Smooth muscle cell (in vitro differentiated cells): ENCODE data around the gene SIAH3. TPM values are rescaled to one million over a fixed set of nuclear protein-coding genes. Genes with fewer than 3 reads are reported as not detected.

Source experiments
- DNase-seq: peaks from one replicate; lab custom pipeline; 2025; ENCODE audit not compliant: unreplicated experiment; lab: John Stamatoyannopoulos, UW
- H2AFZ ChIP-seq: fragments of 200-600 bp; sonication (generic); 2 replicates; pipeline ENCODE4 v1.6.0; 2016; ENCODE audit warnings: antibody characterized with exemption, low read depth, mild to moderate bottlenecking
- H3F3A ChIP-seq: fragments of 200-600 bp; sonication (generic); 2 replicates; pipeline ENCODE4 v1.6.0; 2017; ENCODE audit warnings: antibody characterized with exemption, low read depth
- H3K27ac ChIP-seq: fragments of 200-600 bp; sonication (generic); 2 replicates; pipeline ENCODE4 v1.5.1; 2016; ENCODE audit warnings: low read depth, mild to moderate bottlenecking
- H3K27me3 ChIP-seq: fragments of 200-600 bp; sonication (generic); 2 replicates; pipeline ENCODE4 v1.6.1; 2016; ENCODE audit warnings: low read depth, mild to moderate bottlenecking
- H3K36me3 ChIP-seq: fragments of 200-600 bp; sonication (generic); 2 replicates; pipeline ENCODE4 v1.5.1; 2016; ENCODE audit warnings: low read depth
- H3K4me1 ChIP-seq: fragments of 200-600 bp; sonication (generic); 2 replicates; pipeline ENCODE4 v1.5.1; 2016; ENCODE audit warnings: low read depth
- H3K4me2 ChIP-seq: fragments of 200-600 bp; sonication (generic); 2 replicates; pipeline ENCODE4 v1.6.0; 2016; ENCODE audit warnings: mild to moderate bottlenecking
- H3K4me3 ChIP-seq: fragments of 200-600 bp; sonication (generic); 2 replicates; pipeline ENCODE4 v1.5.1; 2016; ENCODE audit warnings: mild to moderate bottlenecking
- H3K79me2 ChIP-seq: fragments of 200-600 bp; sonication (generic); 2 replicates; pipeline ENCODE4 v1.6.0; 2016; ENCODE audit warnings: low read depth, mild to moderate bottlenecking
- H3K9ac ChIP-seq: fragments of 200-600 bp; sonication (generic); 2 replicates; pipeline ENCODE4 v1.6.0; 2016; ENCODE audit warnings: low read depth
- H3K9me3 ChIP-seq: fragments of 200-600 bp; sonication (generic); replicated peaks from 2 replicates; pipeline ENCODE4 v1.5.1; 2016; ENCODE audit warnings: low read depth
- H4K20me1 ChIP-seq: fragments of 200-600 bp; sonication (generic); 2 replicates; pipeline ENCODE4 v1.6.0; 2016; ENCODE audit warnings: low read depth
- WGBS: methylation state at CpG from one replicate; pipeline ENCODE4 v1.1.7; 2016; ENCODE audit warnings: low lambda C conversion rate; 5-methylcytosine and 5-hydroxymethylcytosine counted together
- polyA plus RNA-seq: library from polyadenylated mRNA; unstranded; fragments of >200 nt; fragmentation: Nextera tagmentation; extraction: Ambion mirVana; gene quantifications from 2 replicates; pipeline ENCODE4 v1.2.1, GENCODE V29; 2016
- total RNA-seq: library from RNA; depleted of rRNA; stranded (reverse); fragments of >200 nt; gene quantifications from 2 replicates; pipeline ENCODE4 v1.2.3, GENCODE V29; 2014
- TF ChIP-seq, protein P1 (sequence below): fragments of 200-600 bp; sonication (generic); IDR thresholded peaks from 2 replicates; pipeline ENCODE4 v1.5.1; 2017; ENCODE audit warnings: borderline replicate concordance, mild to moderate bottlenecking, antibody characterized with exemption; ENCODE audit not compliant: insufficient read depth, poor library complexity, severe bottlenecking

Gene SIAH3
- total and polyA plus RNA-seq, 2 experiments from 2014 or later: not detected

DNA sequence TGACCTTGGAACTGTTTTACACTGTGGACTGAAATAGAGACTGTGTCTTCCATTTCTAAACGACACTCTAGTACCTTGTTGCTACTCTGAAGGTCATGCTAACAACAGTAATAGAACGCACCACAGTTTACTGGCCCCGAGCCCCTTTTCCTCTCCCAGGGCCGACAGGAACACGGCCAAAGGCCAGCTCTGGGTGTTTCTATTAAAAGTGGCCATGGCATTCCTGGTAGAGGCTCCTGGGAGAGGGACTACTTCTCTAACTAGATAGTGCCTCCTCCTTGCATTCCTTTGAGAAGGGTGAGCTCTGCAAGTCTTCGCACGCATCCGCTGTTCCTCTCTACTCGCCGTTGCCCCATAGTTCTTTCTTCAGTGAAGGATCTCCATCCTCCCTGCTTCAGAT is 18.7 kb upstream of the SIAH3 start:
- Histone ChIP-seq H3K79me2 (no peaks in the 10 kb centered on the region), H3K9me3 (no peaks in the 10 kb centered on the region), H3K9ac (no peak overlapping the region), H3F3A (no peaks in the 10 kb centered on the region), H3K36me3 (no peaks in the 10 kb centered on the region), H4K20me1 (no peaks in the 10 kb centered on the region), H3K27ac (no peak overlapping the region), H3K4me1 (peaks cover 10% of the 10 kb centered on the region), H3K4me2 (no peak overlapping the region), H2AFZ (no peak overlapping the region), H3K27me3 (no peaks in the 10 kb centered on the region), H3K4me3 (no peak overlapping the region)
- WGBS: 91% methylated on average over 10 of the region's 10 CpGs
- no peak for DNase-seq
- TF ChIP-seq, protein P1, sequence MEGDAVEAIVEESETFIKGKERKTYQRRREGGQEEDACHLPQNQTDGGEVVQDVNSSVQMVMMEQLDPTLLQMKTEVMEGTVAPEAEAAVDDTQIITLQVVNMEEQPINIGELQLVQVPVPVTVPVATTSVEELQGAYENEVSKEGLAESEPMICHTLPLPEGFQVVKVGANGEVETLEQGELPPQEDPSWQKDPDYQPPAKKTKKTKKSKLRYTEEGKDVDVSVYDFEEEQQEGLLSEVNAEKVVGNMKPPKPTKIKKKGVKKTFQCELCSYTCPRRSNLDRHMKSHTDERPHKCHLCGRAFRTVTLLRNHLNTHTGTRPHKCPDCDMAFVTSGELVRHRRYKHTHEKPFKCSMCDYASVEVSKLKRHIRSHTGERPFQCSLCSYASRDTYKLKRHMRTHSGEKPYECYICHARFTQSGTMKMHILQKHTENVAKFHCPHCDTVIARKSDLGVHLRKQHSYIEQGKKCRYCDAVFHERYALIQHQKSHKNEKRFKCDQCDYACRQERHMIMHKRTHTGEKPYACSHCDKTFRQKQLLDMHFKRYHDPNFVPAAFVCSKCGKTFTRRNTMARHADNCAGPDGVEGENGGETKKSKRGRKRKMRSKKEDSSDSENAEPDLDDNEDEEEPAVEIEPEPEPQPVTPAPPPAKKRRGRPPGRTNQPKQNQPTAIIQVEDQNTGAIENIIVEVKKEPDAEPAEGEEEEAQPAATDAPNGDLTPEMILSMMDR: no peak

DNA sequence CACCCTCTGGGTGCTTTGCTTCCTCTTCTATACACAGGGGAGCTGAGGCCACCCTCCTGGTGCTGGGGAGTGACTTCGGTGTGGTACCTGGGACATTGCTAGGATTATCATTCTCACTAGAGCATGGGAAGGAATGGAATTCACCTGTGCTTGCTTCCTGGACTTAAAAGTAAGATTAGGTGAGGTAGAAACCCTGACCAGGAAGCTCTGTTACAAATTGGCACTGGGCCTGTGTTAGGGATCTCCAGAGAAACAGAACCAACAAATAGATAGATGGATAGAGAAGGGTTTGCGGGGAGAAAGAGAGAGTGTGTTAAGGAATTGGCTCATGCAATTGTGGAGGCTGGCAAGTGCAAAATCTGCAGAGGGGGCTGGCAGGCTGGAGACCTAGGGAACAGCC is 13.9 kb upstream of the SIAH3 start:
- H3K27me3 ChIP-seq: peaks cover 25% of the 10 kb centered on the region

DNA sequence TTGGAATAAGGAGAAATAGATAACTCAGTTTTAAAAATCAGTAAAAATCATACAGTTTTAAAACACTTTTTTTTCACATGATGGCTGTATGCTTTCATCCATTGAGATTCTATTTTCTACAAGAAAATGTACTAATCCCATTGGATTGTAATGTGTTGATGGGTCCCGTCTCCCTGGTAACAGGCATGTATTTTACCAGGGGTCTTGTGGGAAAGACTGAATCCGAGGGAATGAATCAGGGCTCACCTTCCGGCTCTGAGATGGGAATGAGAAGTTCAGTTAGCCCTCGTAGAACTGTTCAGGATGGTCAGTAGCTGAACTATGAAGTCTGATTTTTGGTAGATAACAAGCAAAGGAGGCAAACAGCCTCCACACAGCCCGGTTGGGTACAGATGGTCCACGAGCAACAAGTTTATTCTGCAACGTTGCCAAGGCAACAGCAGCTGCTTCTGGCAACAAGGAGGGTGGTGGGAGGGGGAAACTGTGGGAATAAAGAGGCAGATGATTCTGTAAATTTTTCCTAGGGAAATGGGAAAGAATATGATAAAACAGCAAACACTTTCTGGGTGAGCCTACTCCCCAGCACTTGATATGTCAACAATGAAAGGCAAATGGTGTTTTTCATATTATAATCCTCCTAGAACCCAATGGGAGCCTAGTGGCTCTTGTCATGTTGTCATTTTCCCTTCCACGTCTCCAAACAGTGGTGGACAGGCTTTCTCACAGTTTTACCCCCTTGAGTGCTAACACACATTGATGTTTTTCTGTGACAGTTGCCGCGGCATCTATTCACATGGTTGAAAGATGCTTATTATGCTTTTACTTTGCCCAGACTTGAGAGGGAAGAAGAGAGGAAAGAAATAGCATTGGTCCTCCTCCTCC is 12.4 kb upstream of the SIAH3 start:
- Histone ChIP-seq H3K4me2 (no peak overlapping the region), H3K4me1 (peaks cover 11% of the 10 kb centered on the region), H3F3A (no peaks in the 10 kb centered on the region), H3K36me3 (no peaks in the 10 kb centered on the region), H3K9ac (no peak overlapping the region), H3K27me3 (peaks cover 25% of the 10 kb centered on the region), H3K4me3 (no peak overlapping the region), H3K27ac (no peak overlapping the region), H3K79me2 (no peaks in the 10 kb centered on the region), H4K20me1 (no peaks in the 10 kb centered on the region), H2AFZ (no peak overlapping the region), H3K9me3 (no peaks in the 10 kb centered on the region)
- 83% methylated on average over 10 of the region's 10 CpGs for WGBS
- TF ChIP-seq, protein P1: no peak
- no peak for DNase-seq

More for the DNA sequence above, 13.9 kb upstream of the SIAH3 start:
- Histone ChIP-seq H2AFZ (no peak overlapping the region), H4K20me1 (no peaks in the 10 kb centered on the region), H3K36me3 (no peaks in the 10 kb centered on the region), H3K79me2 (no peaks in the 10 kb centered on the region), H3K4me3 (no peak overlapping the region), H3K27ac (no peak overlapping the region), H3K9ac (no peak overlapping the region), H3K9me3 (no peaks in the 10 kb centered on the region), H3F3A (no peaks in the 10 kb centered on the region), H3K4me1 (no peaks in the 10 kb centered on the region), H3K4me2 (no peak overlapping the region)
- TF ChIP-seq, protein P1: no peak
- DNase-seq: no peak
- 84% methylated on average over 2 of the region's 2 CpGs for WGBS

DNA sequence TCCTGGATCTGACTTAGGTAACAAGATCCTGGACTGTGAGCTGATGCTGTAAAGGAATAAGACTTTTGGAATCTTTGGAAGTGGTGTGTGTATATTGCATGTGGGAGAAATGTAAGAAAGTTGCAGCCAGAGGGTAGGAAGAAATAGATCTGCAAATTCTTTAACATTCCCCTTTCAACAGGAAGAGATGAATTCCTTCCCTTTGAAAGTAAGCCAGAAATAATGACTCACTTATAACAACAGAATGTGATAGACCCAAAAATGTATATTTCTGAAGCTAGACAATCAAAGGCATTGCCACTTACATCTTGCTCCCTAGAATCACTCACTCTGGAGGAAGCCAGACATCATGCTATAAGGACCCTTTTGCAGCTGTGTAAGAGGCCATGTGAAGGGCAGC is 9.8 kb upstream of the SIAH3 start:
- no peak overlapping the region for H3K27ac ChIP-seq
- H2AFZ ChIP-seq: no peak overlapping the region
- H3K9ac ChIP-seq: no peak overlapping the region
- no peaks in the 10 kb centered on the region for H3K79me2 ChIP-seq
- H3K9me3 ChIP-seq: no peaks in the 10 kb centered on the region
- no peak for DNase-seq
- TF ChIP-seq, protein P1: no peak
- no peak overlapping the region for H3K4me3 ChIP-seq
- H3K4me2 ChIP-seq: no peak overlapping the region
- peaks cover 11% of the 10 kb centered on the region for H3K4me1 ChIP-seq
- no peaks in the 10 kb centered on the region for H3F3A ChIP-seq
- no peaks in the 10 kb centered on the region for H3K36me3 ChIP-seq
- no peaks in the 10 kb centered on the region for H4K20me1 ChIP-seq
- H3K27me3 ChIP-seq: peaks cover 25% of the 10 kb centered on the region
